GM18907 (cell line): ENCODE measurements around the gene BARX2.

Experiments used
- ATAC-seq: cut with Tn5 transposase; IDR thresholded peaks from one replicate; pipeline ENCODE4 v1.9.1; 2021; ENCODE audit warnings: mild to moderate bottlenecking, moderate library complexity; ENCODE audit not compliant: unreplicated experiment

Gene BARX2

DNA sequence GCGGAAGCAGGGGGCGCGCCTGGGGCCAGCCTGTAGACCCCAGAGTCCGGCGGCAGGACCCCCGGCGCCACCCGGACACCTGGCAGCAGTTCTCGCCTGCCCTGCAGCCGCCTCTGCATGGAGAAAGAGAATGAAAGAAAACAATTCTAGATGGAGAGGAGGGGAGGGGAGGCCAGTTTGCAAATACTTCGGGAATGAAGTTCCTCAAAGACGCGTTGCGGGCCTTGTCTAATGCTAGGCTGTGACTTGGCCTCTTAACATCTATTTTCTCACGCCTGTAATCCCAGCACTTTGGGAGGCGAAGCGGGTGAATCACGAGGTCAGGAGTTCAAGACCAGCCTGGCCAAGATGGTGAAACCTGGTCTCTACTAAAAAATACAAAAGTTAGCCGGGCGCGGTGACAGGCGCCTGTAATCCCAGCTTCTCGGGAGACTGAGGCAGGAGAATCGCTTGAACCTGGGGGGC, 2.1 kb upstream of the BARX2 start:
- no peak for ATAC-seq

DNA sequence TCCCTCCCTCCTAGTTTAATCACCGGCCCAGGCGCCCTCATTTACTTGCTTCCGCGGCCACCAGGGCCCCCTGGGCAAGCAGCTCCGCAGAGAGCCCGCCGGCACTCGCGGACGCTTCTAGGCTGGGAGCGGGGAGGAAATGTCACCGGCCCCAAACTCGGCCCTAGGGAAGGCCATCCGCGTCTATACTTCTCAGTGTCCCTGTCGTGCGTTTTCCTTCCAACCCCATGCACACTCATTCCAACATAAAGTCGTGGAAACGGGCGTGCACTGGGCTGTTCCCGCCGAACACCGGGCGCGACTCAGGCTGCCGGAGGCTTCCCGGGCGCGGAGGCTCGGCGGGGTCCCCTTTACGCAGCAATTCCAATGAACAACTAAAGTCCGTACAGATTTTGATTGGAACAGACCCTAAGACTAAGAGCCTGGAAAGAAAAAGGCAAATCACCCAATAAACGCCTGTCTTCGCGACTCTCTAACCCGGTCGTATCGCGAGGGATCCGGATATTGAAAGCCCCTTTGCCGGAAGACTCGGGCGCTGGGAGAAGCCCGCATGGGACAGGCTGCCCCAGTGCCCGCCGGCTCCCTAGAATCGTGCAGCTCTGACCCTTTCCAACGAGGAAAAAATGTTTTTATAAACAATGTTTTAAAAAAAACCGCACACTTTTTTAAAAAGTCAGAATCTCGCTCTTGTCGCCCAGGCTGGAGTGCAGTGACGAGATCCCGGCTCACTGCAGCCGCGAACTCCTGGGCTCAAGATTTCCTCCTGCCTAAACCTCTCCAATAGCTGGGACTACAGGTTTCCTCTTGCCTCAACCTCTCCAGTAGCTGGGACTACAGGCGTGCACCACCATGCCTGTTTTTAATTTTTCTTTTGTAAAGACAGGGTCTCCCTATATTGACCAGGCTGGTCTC, 1.3 kb upstream of the BARX2 start:
- ATAC-seq: no peak

DNA sequence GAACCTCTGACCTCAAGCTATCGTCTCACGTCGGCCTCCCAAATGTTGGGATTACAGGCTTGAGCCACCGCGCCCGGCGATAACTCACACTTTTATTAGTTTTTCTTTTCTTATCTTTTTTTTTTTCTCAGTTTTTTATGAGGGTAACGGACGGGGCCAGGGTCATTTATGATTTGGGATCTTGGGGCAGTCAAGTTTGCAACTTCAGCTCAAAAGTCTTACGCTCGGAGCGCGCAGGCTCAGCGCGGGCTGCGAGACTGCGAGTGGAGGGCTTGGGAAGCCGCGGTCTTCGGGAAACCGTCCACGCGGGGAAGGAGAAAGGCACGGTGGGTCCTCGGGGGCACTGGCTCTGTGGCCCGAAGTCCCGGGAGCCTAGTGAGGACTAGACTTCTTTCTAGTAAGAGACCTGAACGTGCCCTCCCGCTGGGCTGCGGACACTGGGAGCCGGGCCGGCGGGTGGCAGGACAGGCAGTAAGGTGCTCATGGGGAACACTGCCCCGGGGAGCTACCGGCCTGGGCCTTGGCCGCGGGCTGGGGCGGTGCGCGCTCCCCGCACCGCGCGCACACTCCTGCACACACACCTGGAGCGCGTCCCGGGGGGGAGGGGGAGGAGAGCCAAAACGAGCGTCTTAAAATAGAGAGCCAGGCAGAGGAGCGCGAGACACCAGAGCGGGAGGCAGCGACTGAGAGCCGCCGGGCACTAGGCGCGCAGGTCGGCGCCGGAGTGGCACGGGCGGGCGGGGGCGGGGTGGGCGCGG, 476 bp upstream of the BARX2 start:
- no peak for ATAC-seq

DNA sequence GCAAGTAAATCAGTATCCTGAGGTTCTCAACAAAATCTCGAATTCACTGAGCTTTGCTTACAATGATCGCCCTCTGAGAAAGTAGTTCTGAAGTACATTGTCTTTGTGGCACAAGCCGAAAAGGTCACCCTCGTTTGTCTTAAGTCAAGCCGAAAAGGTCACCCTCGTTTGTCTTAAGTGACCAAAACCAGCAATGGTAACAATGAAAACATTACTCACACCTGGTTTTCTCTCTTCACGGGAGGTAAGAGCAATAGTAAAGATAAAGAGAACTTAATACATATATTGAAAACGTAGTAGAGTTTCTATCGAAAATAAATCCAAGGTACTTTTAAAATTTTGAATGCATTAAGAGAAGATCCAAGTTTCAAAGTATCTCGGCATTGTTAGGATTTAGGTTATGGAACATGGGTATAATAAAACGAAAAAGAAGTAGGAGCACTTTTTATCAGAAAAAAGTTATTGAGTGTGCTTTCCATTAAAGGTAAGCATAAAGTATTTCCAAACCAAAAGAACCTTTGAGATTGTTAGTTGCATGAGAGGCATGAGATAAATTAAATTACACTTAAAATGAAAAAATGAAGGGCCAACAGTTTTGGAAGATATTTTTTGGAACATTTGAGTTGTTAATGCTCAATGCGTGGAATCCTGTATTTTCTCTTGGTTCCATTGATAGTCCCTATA, 1.2 kb downstream of the BARX2 start:
- ATAC-seq: no peak

DNA sequence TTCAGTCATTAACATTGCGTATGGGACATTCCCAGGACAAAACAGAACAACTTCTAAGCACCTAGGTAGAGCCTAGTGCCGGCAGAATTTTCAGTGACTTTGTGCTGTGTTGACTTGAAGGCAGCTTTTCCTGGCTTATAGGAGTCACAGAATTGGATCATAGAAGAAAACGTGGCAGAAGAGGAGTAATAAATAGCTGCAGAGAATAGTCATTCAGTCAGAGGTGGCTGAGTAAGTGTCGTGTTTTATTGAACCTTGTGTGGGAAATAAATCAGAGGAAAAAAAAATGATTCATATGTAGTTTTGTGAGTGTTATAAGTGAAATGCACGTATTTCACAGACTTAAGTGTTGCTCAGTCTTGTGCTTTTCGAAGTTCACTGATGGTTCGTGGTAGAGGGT, 2.1 kb downstream of the BARX2 start:
- ATAC-seq: no peak

DNA sequence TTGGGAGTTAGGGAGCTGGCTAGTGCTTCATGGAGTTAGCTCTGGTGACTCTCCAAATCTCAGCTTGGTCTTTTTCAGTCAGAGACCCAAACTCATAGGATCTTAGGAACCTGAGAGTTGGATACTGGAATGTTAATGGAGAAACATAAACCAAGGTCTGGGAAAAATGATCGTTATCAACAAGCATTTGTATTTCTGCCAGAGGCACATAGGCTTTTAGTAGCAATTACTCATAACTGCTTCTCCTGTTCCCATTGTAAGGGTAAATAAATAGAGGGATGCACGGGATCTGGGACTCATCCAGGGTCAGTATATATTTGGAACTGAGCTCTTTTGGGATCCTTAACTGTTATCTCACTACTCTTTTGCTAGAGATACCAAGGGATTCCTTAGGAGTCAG, 4.8 kb downstream of the BARX2 start:
- no peak for ATAC-seq

DNA sequence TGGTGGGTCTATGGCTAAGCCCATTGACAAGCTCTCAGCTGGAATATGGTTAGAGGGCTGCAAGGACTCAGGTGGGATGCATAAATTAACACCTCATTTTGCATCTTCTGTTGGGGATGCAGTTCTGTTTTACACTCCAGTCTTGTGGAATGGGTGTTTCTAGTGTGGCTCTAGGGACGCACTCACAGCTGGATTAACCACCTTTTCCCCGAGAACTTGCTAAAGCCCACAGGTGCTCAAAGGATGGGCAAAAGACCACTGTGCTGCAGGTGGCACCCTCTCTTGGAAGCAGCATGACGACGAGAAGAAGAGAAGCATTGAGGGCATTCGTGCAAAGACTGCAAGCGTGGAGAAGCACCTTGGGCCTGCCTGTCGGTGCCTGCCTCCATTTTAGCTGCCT, 6.9 kb downstream of the BARX2 start:
- ATAC-seq: no peak

DNA sequence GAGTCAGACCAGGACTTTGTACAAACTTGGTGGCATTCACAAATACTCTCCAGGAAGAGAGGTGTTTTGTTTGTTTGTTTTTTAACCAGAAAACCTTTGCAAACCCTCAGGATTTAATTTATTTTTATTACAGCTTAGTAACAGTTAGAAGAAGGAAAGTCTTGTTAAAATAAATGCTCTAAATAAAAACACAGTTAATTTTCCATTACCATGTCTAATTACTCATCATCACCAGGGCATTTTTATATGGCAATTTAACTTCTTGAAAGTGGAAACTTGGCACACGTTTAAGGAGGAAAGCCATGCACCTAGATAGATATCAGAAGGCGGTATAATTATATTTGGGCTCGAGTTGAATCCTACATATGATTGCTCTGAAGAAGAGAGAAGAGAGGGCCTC, 7.4 kb downstream of the BARX2 start:
- no peak for ATAC-seq

DNA sequence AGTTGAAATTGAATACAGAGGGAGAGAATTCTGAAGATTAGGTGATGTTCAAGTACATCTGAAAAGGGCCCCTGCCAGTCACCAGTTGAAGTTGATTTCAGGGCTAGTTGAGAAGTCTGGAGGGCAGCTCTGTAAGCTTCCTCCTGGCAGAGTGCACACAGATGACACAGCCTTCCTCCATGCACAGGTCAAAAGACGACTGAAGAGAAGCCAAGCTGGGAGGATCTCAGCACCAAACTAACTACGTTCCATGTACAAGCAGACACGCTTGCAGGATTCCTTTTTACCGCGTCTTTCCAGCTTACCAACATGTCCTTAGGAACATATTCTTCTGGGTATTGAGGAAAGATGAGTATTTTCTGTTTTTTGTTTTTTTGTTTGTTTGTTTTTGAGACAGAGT, 7.9 kb downstream of the BARX2 start:
- ATAC-seq: no peak

DNA sequence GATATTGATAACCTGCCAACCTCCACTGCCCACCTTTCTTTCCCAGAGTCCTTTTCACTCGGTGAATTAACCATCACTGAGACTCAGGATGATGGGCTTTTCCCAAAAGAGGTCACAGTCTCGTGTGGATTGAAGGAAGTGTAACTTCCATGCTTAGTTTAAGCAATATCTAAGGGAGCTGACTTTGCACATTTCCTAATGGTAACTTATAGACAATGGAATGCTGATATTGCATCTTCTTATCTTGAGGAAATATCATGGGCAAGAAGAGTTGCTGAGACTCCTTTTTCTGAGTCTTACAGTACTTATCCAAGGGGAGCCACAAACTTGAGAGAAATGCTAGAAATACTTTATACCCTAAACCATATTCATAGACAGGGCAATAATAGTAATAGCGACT, 8.8 kb downstream of the BARX2 start:
- no peak for ATAC-seq

DNA sequence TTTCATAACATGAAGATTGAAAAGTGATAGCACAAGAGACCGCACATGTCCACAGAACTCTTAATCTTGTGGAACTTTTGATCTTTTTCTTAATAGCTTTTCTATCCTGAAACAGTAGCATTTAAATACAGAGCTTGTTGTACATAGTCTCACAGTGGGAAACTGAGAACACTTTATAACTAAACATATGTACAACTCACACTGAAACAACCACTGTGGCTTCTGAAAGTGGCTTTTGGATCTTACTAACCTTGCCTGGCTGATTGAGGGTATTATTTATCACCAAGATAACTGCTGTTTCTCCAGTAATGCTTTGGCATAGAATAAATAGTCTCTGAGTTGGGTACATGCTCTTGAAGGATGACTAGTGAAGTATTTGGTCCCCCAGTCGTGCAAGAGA, 10.2 kb downstream of the BARX2 start:
- no peak for ATAC-seq

DNA sequence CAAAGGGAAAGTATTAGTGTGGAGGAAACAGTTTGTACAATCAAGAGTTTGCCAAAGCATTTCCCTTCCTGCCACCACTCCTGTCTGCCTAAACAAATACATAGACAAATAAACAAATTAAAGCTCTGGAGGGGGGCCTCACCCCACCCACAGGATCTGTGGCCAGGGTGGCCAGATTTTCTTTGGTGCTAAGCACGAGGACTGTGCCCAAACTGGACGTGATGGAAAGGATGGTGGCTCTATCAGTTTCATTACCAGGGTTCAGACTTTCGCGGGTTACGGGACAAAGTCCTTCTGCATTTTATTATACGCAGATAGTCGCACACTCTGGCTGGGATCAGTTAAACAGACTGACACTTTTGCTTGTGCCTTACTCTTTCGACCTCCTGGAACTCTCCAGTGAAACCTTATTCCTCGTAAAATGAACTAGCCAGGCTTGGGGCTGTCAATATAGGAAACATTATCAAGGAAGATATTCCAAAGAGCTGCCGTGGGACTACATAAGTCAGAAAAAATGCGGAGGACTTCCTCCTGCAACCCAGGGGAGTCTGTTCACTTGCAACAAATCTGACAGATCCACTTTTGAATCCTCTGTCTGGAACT, 11.2 kb downstream of the BARX2 start:
- no peak for ATAC-seq

DNA sequence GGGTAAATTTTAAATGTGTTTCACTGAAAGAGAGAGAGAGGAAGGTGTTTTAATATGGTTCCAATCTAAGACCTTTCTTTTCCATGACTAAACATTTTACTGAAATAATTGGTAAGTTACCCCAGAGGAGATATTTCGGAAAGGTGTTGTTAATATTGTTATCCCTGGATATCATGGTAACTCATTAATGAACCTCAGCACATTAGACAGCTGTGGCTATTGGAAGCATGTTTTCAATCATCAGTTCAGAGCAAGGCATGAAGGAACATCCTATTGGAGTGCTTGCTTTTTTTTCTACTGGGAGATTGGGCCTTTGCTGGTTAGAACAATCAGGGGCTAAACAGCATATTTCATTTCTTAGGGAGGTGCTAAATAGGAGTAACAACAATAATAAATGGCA, 11.8 kb downstream of the BARX2 start:
- no peak for ATAC-seq

DNA sequence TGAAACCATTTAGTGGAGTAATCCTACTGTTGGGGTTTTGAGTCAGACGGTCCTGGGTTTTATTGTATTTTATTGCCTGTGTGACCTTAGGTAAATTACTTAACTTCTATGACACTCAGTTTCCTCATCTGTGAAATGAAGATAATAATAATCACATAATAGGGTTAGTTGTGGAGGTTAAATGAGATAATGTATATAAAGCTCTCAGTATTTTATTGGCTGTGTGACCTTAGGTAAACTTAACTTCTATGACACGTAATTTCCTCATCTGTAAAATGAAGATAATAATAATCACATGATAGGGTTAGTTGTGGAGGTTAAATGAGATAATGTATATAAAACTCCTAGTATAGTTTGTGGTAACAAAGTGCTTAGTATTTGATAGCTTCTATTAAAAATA, 13.2 kb downstream of the BARX2 start:
- ATAC-seq: no peak

DNA sequence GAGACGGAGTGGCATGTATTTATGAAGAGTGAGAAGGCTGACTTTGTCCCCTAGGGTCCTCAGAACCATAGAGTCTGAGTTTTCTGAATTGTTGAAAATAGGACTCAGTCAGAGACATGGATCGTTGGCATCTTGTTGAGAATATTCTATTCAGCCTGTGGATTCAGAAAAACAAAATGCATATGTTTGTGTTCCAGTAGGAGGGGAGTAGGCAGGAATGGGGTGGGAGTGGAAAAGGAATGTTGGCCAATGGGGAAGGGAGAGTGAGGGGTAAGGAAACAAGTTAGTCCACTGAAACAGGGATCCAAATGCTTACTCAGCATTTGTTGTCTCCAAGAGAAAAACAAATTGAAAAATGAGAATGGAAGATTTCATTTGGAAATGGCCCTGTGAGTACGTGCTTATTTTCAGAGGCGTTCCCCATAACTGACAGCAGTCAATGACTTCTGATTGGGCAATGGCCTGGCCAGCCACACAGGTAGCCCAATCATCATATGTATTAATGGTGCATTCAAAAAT, 14.7 kb downstream of the BARX2 start:
- no peak for ATAC-seq

DNA sequence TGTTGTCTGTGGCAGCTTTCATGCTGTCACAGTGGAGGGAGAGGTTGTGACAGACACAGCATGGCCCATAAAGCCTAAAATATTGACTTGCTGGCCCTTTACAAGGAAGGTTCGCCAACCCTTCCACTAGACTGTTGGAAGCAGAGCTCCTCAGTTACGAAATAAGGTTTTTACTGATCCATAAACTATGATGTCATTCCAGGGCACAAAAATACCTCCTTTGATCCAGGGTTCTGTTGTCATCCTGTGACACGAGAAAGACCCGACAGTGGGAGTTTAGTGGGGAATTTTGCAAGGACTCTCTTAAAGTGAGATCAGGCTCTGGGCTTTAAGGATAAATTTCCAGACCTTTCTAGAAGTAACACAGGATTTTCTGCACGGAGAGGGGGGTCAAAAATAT, 15.7 kb downstream of the BARX2 start:
- ATAC-seq: no peak

DNA sequence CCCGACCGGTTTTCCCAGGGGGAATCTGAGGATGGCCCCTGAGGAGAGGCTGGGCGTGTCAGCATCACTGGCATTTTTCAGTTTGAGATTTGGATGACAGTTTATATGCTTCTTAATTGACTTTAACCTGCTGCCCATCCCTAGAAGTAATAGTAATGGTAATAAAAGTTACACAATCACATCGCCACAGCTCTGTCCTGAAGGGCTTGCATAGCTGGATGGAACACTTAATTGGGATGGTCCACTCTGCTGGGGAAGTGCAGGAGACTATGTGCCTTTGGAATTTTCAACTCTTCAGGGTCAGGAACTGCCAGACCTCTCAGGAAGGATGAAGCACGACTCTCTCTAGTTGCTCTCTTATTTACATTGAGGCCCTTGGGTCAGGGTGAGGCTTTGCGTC, 16.2 kb downstream of the BARX2 start:
- no peak for ATAC-seq

DNA sequence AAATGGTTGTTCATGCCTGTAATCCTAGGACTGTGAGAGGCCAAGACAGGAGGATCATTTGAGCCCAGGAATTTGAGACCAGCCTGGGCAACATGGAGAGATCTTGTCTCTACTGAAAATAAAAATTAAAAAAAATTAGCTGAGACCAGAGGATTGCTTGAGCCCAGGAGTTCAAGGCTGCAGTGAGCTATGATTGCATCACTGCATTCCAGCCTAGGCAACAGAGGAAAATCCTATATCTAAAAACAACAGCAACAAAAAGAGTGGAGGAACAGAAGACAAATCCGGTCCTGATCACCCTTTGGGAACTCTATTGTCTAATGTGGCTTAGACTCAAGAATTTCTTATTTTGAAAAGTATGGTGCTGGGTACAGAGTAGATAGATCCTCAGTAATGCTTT, 17.3 kb downstream of the BARX2 start:
- ATAC-seq: no peak

DNA sequence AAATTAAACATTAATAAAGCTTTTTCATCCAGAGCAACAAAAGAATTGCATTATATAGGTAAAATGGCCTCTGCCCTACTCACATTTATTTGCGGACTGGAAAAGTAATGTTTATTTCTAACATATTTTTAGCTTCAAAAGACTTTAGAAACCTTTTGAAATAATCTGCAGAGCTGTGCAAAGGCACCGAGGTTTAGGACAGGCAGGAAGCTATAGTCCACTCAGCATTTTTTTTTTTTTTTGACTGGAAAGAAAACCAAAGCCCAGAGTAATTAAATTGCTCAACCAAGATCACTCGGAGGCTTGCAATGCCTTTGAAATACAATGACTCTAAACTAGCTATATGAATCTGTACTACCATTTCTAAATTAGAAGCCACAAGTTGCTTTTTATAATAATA, 19.1 kb downstream of the BARX2 start:
- no peak for ATAC-seq

DNA sequence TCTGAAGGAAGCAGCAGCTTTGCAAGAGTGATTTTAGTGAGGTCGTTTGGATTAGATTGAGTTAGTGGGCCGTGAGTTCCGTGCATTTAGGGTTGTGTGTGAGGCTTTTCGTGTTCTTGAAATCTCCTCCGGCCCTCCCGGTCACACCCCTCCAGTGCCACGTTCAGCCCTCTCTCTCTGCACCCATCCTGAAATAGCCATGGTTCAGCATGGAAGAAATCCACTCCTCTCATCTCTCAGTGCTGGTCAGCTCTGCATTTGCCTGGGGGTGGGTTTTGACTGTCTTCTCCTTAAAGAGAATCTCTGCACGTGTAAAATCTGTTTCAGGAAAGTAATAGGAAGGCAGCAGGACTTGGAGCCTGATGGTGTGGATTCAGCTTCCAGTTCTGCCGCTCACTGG, 19.8 kb downstream of the BARX2 start:
- no peak for ATAC-seq

DNA sequence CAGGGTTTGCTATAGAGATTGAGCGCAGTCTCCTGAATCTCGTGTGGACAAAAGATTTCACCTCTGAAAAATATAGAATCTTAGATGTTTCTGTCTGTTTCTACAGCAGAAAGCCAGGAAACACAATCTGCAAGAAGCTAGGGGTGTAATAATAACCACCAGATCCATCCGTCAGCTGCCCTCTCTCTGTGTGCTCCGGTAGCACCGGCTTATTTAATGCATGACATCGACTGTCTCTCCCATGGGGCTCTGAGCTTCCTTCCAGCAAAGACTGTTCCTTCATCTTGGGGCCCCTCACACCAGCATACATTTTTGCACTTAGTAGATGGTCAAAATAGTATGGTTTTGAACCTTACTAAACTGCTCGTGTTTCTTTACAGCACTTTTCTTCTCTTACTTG, 20.2 kb downstream of the BARX2 start:
- no peak for ATAC-seq
